Fibroblast of the aortic adventitia (primary cell): ENCODE measurements around the gene DVL3. TPM values are rescaled to one million over a fixed set of nuclear protein-coding genes. Genes with fewer than 3 reads are reported as not detected.

Experiments
- DNase-seq: peaks from one replicate; pipeline ENCODE4 v3.0.0-alpha.2; 2010; ENCODE audit warnings: low read depth
- H3K4me3 ChIP-seq: 2 replicates; pipeline ENCODE4 v1.5.1; 2011; ENCODE audit warnings: low read depth, mild to moderate bottlenecking, control low read depth, low read length, moderate library complexity
- total RNA-seq: library from RNA; depleted of rRNA; stranded (reverse); fragments of >200 nt; gene quantifications from 2 replicates; pipeline ENCODE4 v1.2.3, GENCODE V29; 2012; ENCODE audit warnings: low replicate concordance
- TF ChIP-seq, protein P1 (sequence below): IDR thresholded peaks from 2 replicates; pipeline ENCODE4 v1.5.1; 2011; ENCODE audit warnings: mild to moderate bottlenecking, low read length, control low read depth, inconsistent platforms; ENCODE audit not compliant: insufficient read depth

Gene DVL3
- total RNA-seq, 1 donor, result 28.2 TPM

- H3K4me3 ChIP-seq, result no peak overlapping the region
- TF ChIP-seq, protein P1, sequence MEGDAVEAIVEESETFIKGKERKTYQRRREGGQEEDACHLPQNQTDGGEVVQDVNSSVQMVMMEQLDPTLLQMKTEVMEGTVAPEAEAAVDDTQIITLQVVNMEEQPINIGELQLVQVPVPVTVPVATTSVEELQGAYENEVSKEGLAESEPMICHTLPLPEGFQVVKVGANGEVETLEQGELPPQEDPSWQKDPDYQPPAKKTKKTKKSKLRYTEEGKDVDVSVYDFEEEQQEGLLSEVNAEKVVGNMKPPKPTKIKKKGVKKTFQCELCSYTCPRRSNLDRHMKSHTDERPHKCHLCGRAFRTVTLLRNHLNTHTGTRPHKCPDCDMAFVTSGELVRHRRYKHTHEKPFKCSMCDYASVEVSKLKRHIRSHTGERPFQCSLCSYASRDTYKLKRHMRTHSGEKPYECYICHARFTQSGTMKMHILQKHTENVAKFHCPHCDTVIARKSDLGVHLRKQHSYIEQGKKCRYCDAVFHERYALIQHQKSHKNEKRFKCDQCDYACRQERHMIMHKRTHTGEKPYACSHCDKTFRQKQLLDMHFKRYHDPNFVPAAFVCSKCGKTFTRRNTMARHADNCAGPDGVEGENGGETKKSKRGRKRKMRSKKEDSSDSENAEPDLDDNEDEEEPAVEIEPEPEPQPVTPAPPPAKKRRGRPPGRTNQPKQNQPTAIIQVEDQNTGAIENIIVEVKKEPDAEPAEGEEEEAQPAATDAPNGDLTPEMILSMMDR, result no peak
- DNase-seq, result no peak
Measured at GRCh38 chr3:184142199-184142598, 13.0 kb upstream of the DVL3 start.

DNA sequence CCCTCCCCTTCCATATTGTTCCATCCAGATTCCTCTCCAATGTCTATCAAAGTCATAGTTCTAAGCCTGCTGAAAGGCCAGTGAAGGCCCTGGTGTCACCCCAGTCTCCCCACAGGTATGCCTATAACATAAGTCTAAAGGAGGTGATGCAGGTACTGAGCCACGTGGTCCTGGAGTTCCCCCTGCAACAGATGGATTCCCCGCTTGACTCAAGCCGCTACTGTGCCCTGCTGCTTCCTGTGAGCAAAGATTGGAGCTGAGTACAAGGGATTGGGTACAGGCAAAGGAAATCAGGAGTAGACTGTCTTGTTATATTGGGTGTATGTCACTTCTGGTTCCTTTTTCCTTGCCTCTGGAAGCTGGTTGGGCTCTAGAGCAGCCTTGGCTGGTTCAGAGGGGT lies 11.8 kb upstream of the DVL3 start:
- TF ChIP-seq, protein P1, result no peak
- DNase-seq, result no peak
- H3K4me3 ChIP-seq, result no peak overlapping the region

DNA sequence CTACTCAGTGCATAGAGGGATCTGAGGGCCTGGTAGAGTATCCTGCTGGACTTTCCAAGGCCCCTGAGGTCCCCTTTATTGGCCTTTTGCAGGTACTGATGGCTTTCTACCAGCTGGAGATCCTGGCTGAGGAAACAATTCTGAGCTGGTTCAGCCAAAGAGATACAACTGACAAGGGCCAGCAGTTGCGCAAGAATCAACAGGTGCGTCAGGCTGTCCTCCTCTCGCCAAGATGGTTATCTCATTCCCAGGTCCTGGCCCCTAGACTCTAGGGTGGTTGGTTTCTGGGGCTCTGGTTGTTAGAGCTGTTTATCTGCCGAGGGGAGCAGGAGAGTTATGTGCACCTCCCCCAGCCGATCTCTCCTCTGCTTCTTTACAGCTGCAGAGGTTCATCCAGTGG lies 10.7 kb upstream of the DVL3 start:
- H3K4me3 ChIP-seq, result no peak overlapping the region
- TF ChIP-seq, protein P1, result no peak
- DNase-seq, result no peak

GRCh38 chr3:184145111-184145524 lies 10.1 kb upstream of the DVL3 start:
- no peak overlapping the region for H3K4me3 ChIP-seq
- TF ChIP-seq, protein P1, result peak; percentile 55
- peak; percentile 76 for DNase-seq

DNA sequence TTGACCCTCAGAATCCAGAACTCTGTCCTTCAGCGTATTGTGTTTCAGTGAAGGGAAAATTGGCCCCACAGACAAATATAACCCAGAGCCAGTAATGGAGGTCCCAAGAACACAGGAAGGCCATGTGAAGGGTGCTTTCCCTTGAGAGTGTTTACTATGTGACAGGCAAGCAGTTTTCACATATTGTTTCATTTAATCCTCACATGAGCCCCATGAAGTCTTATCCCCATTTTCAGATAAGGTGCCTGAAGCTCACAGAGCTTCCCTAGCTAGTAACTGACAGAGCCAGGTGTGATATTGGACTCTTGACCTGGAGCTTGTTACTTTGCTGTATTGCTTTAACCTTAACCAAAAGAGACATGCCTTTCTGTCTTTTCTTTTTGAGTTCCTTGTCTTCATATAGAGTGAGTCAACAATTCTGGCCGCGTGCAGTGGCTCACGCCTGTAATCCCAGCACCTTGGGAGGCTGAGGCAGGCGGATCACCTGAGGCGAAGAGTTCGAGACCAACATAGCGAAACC lies 9.4 kb upstream of the DVL3 start:
- no peak for DNase-seq
- TF ChIP-seq, protein P1, result no peak
- H3K4me3 ChIP-seq, result no peak overlapping the region

DNA sequence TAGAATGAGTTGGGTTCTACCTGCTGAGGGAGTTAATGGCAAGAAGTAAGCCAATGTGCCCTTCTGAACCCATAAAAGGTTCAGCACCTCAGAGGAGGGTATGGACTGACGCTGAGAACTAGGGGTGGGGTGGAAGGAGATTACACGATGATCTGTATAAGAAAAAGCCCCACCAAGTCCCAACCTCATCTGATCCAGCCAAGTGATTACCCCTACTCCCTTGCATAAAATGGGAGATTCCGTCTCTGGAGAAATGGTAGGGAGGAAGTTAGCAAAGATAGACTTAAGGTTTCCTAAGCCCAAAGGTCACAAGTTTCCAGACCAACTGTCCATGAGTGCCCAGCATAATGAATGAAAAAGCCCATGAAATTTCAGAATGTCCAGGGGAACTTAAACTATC lies 7.1 kb upstream of the DVL3 start:
- H3K4me3 ChIP-seq, result no peak overlapping the region
- TF ChIP-seq, protein P1, result no peak
- no peak for DNase-seq

DNA sequence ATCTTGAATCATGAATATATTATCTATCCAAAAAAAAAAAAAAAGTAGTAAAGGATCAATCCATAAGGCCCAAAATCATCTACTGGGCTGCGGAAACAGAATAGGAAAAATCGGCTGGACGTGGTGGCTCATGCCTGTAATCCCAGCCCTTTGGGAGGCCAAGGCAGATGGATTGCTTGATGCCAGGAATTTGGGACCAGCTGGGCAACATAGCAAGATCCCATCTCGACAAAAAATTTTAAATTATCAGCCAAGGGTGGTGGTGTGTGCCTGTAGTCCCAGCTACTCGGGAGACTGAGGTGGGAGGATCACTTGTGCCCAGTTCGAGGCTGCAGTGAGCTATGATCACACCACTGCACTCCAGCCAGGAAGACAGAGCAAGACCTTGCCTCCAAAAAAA lies 6.1 kb upstream of the DVL3 start:
- TF ChIP-seq, protein P1, result no peak
- DNase-seq, result no peak
- no peak overlapping the region for H3K4me3 ChIP-seq
